ENCODE results near the gene EAF2.

DNA sequence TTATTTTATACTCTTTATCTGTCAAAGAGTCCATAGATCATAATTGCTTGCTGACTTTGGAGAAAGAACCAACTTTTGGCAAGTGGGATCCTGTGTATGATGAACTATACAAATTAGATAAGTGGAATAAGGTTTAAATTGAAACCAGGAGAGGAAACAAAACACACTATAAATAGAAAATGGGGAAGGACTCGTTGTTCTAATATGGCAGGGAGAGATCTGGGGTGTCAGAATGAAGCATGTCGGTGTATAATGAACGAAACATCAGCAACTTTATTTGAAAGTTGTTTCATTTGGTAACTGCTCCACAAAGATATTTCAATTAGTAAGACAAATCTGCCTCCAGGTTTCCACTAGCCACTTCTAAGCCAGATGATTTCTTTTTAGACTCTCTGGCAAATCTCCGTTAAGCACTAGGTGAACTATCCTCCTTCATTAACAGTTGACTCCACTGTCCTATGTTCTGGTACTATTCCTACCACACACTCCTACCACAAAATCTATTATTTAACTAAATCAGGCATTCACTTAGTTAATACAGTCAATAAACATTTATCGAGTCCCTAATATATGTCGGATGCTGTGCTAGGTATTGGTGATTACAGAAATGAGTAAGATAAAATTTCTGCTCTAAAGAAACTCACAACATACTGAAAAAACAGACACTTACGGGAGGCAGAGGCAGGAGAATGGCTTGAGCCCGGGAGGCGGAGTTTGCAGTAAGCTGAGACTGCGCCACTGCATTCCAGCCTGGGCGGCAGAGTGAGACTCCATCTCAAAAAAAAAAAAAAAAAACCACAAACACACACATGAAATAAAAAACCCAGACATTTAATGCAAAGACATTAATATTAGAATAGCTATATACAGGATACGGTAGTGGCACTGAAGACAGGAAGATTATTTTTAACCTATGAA, 79.3 kb downstream of the EAF2 start:
- TF ChIP-seq, protein P1, sequence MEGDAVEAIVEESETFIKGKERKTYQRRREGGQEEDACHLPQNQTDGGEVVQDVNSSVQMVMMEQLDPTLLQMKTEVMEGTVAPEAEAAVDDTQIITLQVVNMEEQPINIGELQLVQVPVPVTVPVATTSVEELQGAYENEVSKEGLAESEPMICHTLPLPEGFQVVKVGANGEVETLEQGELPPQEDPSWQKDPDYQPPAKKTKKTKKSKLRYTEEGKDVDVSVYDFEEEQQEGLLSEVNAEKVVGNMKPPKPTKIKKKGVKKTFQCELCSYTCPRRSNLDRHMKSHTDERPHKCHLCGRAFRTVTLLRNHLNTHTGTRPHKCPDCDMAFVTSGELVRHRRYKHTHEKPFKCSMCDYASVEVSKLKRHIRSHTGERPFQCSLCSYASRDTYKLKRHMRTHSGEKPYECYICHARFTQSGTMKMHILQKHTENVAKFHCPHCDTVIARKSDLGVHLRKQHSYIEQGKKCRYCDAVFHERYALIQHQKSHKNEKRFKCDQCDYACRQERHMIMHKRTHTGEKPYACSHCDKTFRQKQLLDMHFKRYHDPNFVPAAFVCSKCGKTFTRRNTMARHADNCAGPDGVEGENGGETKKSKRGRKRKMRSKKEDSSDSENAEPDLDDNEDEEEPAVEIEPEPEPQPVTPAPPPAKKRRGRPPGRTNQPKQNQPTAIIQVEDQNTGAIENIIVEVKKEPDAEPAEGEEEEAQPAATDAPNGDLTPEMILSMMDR (IDR thresholded peaks at IDR 0.05): no peak
- no peak for TF ChIP-seq ZFX (IDR thresholded peaks at IDR 0.05; ENCODE audit: borderline replicate concordance)
